Epithelial cell of proximal tubule (primary cell): Measurements from ENCODE around the gene PKHD1. TPM values are rescaled to one million over a fixed set of nuclear protein-coding genes. Genes with fewer than 3 reads are reported as not detected.

ENCODE experiments used
- DNase-seq: peaks from one replicate; pipeline ENCODE4 v3.0.0-alpha.2; 2011; ENCODE audit warnings: low read depth
- H3K4me3 ChIP-seq: 2 replicates; pipeline ENCODE4 v1.5.1; 2011; ENCODE audit warnings: low read depth, mild to moderate bottlenecking, low read length
- CTCF ChIP-seq: conservative IDR thresholded peaks from 2 replicates; pipeline ENCODE4 v1.5.1; 2012; ENCODE audit warnings: low read depth, mild to moderate bottlenecking, low read length
- total RNA-seq: library from RNA; depleted of rRNA; stranded (reverse); fragments of >200 nt; gene quantifications from 2 replicates; pipeline ENCODE4 v1.2.3, GENCODE V29; 2015

Gene PKHD1
- 1.7 and 1.9 TPM in 2 replicates for total RNA-seq

- peak; percentile 89 for DNase-seq
- H3K4me3 ChIP-seq: peak within 1 kb of the TSS; percentile 64
- TF ChIP-seq CTCF: peak; percentile 88
Measured at GRCh38 chr6:52087498-52087999, at the start of gene PKHD1. Gene PKHD1, minus strand, starts transcription at chr6:52087613. Its CDS starts 2,680 bp downstream, at chr6:52084933.

- TF ChIP-seq CTCF: no peak
- H3K4me3 ChIP-seq: no peak overlapping the region
- no peak for DNase-seq
Measured at GRCh38 chr6:52136934-52137467, 49.6 kb upstream of the PKHD1 start.

DNA sequence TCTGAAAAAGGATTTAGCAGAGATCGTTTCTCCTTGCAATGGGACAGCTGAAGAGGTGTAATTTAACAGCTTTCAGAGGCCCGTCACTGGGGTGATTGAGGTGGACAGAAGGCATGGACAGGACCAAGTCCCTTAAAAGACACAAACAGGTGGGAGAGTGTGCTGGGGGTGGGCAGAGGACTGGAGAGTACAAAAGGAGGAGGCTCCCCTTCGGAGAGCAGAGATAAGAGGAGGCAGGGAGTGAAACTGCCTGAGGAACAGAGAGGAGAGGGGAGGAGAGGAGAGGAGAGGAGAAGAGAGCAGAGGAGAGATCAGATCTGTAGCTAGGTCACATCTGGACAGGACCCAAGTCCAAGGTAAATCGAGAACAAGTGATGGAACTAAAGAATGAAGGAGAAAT lies 48.6 kb upstream of the PKHD1 start:
- no peak for TF ChIP-seq CTCF
- H3K4me3 ChIP-seq: no peak overlapping the region
- DNase-seq: no peak

- no peak for TF ChIP-seq CTCF
- no peak for DNase-seq
- H3K4me3 ChIP-seq: no peak overlapping the region
Measured at GRCh38 chr6:52135217-52135616, 47.8 kb upstream of the PKHD1 start.

GRCh38 chr6:52134011-52134410 lies 46.6 kb upstream of the PKHD1 start:
- no peak for TF ChIP-seq CTCF
- no peak overlapping the region for H3K4me3 ChIP-seq

GRCh38 chr6:52133324-52133723 lies 45.9 kb upstream of the PKHD1 start:
- H3K4me3 ChIP-seq: no peak overlapping the region
- no peak for DNase-seq
- no peak for TF ChIP-seq CTCF

More at GRCh38 chr6:52134011-52134410, 46.6 kb upstream of the PKHD1 start:
- no peak for DNase-seq

DNA sequence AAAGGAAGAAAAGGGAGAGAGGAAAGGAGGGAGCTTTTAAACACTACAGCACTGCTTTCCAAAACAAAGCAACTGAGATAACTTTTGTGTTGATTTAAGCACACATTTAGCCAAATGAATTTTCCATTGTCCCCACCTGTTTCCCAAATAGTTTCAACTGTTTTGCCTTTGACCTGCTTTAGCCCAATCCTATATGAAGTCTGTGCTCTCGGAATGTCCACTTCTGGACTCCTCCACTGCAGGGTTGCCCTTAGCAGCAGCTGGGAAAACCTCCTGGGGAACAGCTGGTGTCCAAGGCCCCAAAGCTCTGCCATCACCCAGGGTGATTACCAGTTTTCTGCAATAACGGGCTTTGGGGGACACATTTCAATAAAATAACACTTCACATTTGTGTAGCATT lies 44.9 kb upstream of the PKHD1 start:
- TF ChIP-seq CTCF: no peak

More for the DNA sequence above, 44.9 kb upstream of the PKHD1 start:
- no peak for DNase-seq
- no peak overlapping the region for H3K4me3 ChIP-seq
